ENCODE results near the gene LDLRAD3.
A peak's percentile ranks its signal among the peaks of the same experiment; 100 is the strongest.

The LDLRAD3 gene

DNA sequence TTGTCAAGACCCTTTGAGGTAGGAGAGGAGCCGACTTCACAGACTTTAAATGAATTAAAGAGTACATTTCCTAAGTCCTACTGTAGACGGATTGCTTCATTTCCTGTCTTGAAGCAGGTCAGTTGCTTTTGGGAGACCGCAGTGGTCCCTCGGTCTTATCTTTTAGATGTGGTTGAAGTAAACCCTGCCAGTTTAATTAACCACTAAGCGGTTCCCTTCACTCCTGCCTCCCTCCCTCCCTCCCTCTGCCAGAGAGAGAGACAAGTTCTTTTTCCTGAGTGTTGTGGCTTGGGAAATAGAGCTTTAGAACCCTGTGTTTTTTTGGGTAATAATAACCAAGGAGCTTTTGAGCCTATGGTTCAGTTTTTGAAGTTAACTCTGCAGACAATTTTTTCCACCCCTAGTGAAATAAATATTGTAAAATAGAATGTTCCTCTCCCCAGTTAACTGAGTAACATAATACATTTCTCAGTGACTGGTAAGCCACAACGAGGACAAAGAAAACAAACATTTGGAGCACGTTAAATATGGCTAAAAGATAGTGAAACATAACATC lies 147.5 kb downstream of the LDLRAD3 start:
- TF ChIP-seq CTCF (IDR thresholded peaks at IDR 0.05; ENCODE audit: low read depth, low read length): no peak
- peak overlapping the region; percentile 19 for H3K4me3 ChIP-seq (ENCODE audit: low read depth, low read length)

GRCh38 chr11:36092314-36093030 lies 148.6 kb downstream of the LDLRAD3 start:
- H3K4me3 ChIP-seq (ENCODE audit: low read depth, low read length): no peak overlapping the region
- no peak for TF ChIP-seq CTCF (IDR thresholded peaks at IDR 0.05; ENCODE audit: low read depth, low read length)

DNA sequence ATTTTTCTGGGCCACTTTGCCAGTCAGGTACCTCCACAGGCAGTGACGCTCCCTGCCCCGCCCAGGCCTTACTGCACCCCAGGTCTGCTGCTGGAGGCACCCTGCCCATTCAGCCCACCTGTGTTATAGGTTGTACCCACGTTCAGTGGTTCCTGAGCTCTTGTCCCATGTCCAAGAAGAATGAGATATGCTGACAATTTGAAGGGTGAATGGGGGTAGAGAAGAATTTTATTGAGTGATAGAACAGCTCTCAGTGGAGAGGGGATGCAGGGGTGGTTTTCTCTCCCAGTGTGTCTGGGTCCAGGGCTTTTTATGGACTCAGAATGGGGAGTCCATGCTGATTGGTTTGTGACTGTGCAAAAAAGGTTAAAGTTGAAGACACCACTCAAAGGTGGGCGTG lies 149.7 kb downstream of the LDLRAD3 start:
- no peak for TF ChIP-seq CTCF (IDR thresholded peaks at IDR 0.05; ENCODE audit: low read depth, low read length)
- no peak overlapping the region for H3K4me3 ChIP-seq (ENCODE audit: low read depth, low read length)

DNA sequence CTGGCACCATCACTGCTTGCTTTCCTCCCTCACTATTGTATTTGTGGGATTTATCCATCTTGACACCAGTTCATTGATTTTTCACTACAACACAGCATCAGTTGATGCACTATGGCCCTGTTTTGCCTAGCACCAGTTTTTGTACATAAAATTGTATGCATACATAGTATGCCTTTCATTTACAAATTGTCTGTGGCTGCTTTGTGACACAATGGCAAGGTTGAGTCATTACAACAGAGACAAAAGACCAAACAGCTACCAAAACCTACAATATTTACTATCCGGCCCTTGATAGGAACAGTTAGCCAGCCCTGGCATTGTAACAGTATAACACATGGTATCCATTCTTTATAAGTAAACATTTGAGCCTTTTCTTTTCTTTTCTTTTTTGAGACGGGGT lies 150.3 kb downstream of the LDLRAD3 start:
- TF ChIP-seq CTCF (IDR thresholded peaks at IDR 0.05; ENCODE audit: low read depth, low read length): no peak
- no peak overlapping the region for H3K4me3 ChIP-seq (ENCODE audit: low read depth, low read length)

DNA sequence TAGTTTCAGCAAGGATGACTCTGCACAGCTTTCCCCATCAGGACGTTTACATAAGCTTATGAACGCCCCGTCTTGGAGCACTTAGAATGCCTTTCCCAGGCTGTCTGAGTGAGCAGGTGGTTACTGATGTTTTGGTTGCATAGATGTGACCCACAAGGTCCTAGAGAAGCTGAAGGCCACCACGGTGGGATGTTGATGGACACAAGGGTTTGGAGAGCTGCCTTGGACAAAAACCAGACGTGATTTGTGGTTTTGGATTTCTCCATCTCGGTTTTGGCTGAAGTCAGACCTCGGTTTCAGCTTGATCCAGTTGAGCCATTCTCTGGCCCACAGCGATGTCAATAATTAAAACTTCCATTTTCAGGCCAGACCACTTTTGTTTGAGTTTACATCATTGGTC lies 151.9 kb downstream of the LDLRAD3 start:
- H3K4me3 ChIP-seq (ENCODE audit: low read depth, low read length): no peak overlapping the region
- no peak for TF ChIP-seq CTCF (IDR thresholded peaks at IDR 0.05; ENCODE audit: low read depth, low read length)

DNA sequence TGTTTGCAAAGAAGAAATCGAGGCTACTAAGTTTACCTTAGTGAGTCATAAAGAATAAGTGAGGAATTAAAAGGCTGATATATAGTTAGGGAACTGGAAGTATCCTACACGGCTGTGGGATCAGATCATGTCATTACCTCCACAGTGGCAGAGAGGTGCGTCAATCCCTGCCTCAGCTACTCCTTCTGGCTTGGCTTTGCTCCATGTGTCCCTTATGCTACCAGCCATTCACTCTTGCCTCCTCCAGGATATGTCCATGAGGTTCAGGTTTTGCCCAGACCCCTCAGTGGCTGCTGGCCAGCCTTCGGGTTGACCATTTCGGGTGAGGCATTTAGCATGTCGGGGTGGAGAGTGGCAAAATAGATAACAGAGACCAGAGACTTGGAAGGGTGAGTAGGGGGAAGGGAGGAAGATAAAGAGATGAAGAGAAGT lies 153.4 kb downstream of the LDLRAD3 start:
- no peak overlapping the region for H3K4me3 ChIP-seq (ENCODE audit: low read depth, low read length)
- TF ChIP-seq CTCF (IDR thresholded peaks at IDR 0.05; ENCODE audit: low read depth, low read length): no peak

GRCh38 chr11:36098087-36098486 lies 154.2 kb downstream of the LDLRAD3 start:
- no peak overlapping the region for H3K4me3 ChIP-seq (ENCODE audit: low read depth, low read length)
- TF ChIP-seq CTCF (IDR thresholded peaks at IDR 0.05; ENCODE audit: low read depth, low read length): no peak

All from WI38 (cell line).